ENCODE measurements around the gene TRIM62.

DNA sequence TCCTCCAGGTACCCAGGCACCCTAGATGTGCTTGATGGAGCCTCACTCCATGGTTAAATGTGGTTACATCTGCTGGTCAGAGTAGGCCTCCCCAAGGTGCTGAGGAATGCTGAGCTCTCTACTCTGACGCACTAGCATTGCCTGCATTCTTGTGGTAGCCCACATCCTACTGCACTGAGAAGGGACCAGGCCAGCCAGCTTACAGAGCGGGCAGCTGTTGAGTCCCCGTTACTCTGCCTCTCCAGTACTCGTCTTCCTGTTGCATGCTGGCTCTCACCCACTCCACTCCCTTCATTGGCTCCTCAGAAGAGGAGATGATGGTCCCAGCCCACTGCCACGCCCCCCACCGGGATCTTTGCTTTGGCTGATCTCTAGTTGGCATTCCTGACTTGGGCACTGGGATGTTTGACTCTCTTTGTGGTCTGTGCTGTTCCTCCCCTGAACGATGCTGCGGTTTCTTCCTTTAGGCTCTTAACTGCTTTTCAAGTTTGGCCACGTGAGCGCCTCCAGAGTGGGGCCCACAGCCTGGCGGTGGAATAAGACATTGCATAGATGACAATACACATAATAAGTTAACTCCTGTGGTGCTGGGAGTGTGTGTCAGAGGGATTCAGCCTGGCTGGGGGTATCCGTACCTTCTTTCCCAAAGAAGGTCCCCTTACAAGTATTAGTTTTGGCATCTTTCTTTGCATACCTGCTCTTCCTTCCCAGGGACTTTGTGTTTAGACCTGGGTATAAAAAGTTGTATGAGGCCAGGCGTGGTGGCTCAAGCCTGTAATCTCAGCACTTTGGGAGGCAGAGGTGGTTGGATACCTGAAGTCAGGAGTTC lies 82.3 kb downstream of the TRIM62 start:
- TF ChIP-seq, protein P1, sequence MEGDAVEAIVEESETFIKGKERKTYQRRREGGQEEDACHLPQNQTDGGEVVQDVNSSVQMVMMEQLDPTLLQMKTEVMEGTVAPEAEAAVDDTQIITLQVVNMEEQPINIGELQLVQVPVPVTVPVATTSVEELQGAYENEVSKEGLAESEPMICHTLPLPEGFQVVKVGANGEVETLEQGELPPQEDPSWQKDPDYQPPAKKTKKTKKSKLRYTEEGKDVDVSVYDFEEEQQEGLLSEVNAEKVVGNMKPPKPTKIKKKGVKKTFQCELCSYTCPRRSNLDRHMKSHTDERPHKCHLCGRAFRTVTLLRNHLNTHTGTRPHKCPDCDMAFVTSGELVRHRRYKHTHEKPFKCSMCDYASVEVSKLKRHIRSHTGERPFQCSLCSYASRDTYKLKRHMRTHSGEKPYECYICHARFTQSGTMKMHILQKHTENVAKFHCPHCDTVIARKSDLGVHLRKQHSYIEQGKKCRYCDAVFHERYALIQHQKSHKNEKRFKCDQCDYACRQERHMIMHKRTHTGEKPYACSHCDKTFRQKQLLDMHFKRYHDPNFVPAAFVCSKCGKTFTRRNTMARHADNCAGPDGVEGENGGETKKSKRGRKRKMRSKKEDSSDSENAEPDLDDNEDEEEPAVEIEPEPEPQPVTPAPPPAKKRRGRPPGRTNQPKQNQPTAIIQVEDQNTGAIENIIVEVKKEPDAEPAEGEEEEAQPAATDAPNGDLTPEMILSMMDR (IDR thresholded peaks at IDR 0.05), result peak in 1 of 4 experiments; percentile 9
- no peak for TF ChIP-seq POLR2AphosphoS5 (IDR thresholded peaks at IDR 0.05)
- no peak for TF ChIP-seq POLR2A (IDR thresholded peaks at IDR 0.05)
